ENCODE measurements around the gene CELA2B.
"Not testable (repeated sequence)": the region's sequence is repeated elsewhere in the genome, so short reads cannot be mapped to it uniquely, and the experiment has no call there.

The CELA2B gene

DNA sequence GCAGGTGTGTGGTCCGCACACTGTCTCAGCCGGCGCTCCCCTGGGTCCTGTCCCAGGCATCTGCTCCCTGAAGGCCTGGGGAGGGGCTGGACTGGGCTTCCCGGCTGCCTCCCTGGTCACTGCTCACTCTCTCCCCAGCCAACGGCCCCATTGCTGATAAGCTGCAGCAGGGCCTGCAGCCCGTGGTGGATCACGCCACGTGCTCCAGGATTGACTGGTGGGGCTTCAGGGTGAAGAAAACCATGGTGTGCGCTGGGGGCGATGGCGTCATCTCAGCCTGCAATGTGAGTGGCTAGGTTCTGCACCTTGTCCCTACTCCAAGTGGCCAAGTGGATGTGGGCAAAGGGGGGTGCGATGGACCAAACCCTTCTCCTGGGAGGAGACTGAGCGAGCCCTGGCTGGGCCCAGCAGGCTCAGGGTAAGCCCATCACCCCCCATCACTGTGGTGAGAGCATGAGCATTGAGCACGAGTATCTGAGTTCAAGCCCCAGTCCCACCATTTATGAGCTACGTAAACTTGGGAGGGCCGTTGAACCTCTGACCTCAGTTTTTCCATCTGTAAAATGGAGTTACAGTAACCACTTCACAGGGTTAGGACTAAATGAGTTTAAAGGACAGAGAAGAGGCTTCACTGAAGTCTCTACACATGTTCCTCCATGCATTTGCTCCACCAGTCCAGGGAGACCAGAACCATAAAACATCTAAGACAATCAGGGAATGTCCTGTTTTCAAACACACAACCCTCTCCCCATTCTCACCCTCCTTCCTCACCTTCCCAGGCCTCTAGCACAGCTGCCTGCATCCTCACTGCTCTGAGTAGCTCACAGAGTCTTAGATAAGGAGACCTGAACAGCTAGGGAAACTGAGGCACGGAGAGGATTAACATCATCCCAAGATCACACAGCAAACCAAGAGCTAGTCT is 31.2 kb upstream of the CELA2B start:
- DNase-seq (ENCODE audit: low read depth in 2 of 2, low spot score in 1 of 2): no peak

DNA sequence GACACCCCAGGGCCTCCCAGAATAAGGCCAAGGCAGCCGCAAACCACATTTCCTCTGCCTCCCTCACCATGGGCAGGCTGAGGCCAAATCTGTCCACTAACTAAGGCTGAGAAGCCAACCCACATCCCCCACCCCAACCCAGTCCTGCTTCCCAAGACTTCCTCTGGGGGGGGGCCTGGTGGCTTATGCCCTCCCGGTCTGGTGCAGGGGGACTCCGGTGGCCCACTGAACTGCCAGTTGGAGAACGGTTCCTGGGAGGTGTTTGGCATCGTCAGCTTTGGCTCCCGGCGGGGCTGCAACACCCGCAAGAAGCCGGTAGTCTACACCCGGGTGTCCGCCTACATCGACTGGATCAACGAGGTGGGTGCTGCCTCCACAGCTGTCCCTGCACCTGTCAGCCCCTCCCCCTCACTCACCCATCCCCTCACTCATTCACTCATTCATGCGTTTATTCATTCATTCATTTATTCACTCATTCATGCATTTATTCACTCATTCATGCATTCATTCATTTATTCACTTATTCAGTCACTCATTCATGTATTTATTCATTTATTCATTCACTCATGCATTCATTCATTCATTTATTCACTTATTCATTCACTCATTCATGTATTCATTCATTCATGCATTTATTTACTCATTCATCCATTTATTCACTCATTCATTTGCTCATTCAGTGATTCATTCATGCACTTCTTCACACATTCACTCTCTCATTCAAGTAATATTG is 30.3 kb upstream of the CELA2B start:
- DNase-seq (ENCODE audit: low read depth in 2 of 2, low spot score in 1 of 2): no peak

DNA sequence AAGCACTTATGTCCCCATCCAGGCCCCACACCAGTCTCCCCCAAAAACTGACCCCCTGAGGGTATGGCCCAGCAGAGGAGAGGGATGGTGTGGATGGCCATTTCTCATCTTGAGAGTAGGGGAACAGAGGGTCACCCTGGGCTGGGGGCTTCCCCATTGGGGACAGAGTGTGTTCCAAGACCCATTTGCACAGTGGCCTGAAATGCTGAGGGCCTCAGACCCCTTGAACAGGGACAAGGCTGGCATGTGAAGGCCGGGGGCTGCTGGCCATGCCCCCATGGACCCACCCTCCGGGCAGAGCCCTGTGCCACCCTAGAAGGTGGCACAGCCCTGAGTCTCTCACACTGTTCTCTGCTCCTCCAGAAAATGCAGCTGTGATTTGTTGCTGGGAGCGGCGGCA is 29.7 kb upstream of the CELA2B start:
- no peak for DNase-seq (ENCODE audit: low read depth in 2 of 2, low spot score in 1 of 2)

DNA sequence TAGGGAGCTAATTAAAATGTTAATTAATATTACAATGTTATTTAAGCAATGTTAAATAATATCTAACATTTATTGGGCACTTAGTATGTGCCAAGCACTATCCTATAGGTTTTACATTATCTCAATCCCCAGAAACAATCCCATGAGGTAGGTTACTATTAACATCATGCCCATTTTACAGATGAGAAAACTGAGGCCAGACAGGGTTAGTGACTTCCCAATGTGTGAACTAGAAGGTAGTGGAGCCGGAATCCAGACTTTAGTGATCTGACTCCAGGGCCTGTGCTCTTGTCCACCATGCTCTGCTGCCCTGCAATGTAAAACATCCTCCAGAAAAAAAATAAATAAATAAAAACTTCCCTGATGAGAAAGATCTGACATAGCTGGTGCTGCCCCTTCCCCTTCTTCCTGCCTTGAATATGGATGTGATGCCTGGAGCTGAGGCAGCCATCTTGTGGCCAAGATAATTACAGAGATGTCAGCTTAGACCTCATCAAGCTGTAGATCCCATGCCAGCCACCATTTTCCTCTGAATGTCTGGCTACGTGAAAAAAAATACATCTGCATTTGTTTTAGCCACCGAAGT is 26.9 kb upstream of the CELA2B start:
- no peak for DNase-seq (ENCODE audit: low read depth in 2 of 2, low spot score in 1 of 2)

DNA sequence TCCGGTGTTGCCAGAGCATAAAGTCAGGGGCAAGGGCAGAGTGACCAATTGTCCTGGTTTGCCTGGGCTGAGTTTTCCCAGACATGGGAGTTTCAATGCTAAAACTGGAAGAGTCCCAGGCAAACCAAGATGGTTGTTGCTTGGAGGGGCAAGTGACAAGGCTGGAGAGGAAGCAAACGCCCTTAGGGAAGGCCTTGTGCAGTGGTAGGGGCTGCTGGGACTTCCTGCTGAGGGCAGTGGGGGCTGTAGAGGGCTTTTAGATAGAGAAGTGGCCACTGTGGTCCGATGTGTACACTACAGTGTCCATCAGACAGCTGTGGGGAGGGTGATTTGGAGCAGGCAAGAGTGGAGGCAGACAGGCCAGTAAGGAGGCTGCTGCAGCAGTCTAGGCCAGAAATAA is 26.3 kb upstream of the CELA2B start:
- no peak for DNase-seq (ENCODE audit: low read depth in 2 of 2, low spot score in 1 of 2)

DNA sequence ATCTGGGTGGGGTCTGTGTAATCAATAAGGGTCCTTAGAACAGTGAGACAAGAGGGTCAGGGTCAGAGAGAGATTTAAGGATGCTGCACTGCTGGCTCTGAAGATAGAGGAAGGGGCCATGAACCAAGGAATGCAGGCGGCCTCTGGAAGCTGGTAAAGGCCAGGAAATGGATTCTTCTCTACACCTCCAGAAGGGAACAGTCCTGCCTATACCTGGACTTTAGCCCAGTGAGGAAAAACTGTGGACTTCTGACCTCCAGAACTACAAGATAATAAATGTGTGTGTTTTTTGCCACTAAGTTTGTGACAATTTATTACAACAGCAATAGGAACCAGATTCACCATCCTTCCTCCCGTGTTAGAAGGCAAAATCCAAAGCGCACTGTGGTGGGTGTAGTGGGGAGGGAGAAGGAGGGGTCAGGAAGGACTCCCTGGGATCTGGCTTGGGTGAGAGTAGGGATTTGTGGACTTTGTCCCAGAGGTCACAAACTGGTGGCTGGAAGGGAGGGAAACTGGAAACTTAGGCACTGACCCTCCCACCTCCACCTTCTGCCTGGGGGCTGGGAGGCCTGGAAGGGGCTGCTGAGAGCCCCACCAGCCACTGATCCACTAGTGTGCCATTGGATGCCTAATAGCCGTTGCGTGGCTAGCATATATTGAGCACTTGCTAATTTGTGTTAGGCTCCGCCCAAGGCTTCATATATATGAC is 24.7 kb upstream of the CELA2B start:
- no peak for DNase-seq (ENCODE audit: low read depth in 2 of 2, low spot score in 1 of 2)

DNA sequence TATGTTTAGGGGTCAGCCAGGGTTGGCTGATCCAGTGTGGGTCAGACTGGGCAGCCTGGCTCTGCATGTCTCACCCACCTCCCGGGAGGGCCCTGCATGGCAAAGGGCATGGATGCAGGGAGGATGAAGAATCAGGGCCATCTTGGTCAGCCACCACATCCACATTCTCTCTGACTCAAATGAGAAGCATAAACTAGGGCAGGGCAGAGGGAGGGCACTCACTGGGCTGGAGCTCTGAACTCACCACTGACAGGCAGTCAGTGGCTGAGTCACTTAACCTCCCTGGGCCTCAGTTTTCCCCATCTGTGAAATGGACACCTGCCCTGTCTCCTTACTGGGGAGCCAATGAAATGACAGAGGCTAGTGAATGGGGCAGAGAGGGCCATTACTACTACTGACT is 23.7 kb upstream of the CELA2B start:
- no peak for DNase-seq (ENCODE audit: low read depth in 2 of 2, low spot score in 1 of 2)

DNA sequence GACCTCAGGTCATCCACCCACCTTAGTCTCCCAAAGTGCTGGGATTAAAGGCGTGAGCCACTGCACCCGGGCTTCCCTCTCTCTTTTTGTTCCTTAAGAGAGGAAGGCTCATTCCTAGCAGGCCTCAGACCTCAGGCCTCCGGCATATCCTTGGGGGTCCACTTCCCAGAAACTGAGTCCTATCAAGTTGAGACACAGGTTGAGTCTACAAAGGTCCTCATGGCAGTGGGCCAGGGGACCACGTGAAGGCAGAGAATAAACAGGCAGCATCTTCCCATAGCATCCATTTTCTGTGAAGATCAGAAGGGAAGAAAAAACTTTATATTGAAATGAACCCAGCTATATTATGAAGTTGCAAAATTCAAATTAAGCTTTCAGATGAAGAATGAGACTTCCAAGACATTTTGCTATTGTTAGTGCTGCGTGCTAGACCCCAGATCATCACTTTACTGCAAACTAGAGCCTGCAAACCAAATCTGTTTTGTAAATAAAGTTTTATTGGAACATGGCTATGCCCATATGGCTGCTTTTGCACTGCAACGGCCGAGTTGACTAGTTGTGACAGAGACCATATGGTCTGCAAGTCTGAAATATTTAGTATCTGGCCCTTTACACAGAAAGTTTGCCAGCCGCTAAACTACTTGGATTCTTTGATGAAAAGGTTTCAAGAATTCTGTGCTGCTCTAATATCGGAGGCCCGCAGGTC is 22.9 kb upstream of the CELA2B start:
- DNase-seq (ENCODE audit: low read depth in 2 of 2, low spot score in 1 of 2): no peak

DNA sequence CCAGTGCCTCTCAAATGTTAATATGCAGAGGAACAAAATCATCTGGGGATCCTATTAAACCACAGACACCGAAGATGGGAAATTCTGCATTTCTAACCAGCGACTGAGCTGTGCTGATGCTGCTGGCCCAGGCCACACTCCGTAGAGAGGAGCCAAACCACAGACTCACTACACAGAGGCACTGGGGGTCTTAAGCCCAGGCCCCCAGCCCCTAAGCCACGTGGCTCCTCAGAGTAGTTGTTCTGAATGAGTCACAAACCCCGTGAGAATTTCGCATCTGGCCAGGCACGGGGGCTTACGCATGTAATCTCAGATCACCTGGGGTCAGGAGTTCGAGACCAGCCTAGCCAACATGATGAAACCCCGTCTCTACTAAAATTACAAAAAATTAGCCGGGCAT is 22.2 kb upstream of the CELA2B start:
- DNase-seq (ENCODE audit: low read depth in 2 of 2, low spot score in 1 of 2): no peak

DNA sequence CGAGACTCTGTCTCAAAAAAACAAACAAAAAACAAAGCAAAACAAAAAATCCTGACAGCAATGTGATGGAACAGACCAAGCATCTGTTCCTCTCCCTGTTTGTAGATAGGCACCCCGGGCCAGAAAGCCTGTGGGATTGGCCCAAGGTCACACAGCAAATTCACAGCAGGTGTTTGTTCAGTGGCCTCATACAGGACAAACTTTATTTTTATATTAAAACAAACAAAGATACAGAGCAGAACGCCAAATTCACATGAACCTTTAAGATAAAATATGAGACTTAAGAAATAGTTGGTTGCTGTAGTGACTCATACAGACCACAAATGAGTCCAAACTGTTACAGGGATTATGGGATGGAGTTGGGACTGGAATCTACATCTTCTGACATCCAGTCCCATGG is 21.6 kb upstream of the CELA2B start:
- DNase-seq (ENCODE audit: low read depth in 2 of 2, low spot score in 1 of 2): no peak

DNA sequence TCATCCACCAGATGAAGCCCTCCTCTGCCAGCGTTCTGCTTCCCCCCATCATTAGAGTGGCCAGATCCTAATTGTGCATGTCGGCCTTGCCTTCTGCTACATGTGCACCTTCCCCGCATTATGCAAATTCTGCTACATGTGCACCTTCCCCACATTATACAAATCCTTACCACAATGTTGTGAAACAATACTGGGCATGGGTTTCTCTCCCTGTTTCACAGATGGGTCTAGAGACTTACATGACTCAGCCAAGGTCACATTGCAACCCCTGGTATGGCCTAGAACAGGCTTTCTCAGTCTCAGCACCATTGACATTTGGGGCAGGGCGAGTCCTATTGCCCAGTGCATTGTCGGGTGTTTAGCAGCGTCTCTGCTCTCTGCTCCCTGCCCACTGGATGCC is 20.4 kb upstream of the CELA2B start:
- DNase-seq (ENCODE audit: low read depth in 2 of 2, low spot score in 1 of 2): no peak

DNA sequence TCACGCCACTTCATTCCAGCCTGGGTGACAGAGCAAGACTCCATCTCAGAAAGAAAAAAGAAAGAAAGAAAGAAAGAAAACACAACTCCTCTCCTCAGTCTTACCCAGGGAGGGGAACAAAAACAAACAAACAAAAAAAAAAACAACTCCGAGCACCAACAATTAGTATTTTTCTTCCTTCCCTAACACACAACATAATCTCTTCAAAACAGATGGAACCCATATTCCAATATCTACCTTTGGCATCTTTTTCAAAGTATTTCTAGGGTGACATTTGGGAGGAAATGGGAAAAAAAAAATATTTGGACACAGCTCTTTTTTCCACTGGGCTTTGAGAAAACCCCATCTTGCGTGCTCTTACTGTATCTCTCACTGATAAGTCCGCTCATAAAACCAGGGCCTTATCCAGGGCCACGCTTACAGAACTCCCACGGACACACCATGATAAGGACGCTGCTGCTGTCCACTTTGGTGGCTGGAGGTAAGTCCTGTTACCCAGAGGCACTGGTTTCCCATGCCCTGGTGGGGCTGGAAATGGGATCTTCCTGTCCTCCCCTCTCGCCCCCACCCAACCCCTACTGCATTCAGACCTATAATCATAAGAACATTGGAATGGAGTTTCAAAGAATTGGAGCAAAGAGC is 19.5 kb upstream of the CELA2B start, which contains the start of gene CELA2A:
Gene CELA2A (plus strand): TSS at position 420 of the 642 bp plus-strand sequence. CDS start 22 bp downstream, at position 442.
- no peak for DNase-seq (ENCODE audit: low read depth in 2 of 2, low spot score in 1 of 2)

DNA sequence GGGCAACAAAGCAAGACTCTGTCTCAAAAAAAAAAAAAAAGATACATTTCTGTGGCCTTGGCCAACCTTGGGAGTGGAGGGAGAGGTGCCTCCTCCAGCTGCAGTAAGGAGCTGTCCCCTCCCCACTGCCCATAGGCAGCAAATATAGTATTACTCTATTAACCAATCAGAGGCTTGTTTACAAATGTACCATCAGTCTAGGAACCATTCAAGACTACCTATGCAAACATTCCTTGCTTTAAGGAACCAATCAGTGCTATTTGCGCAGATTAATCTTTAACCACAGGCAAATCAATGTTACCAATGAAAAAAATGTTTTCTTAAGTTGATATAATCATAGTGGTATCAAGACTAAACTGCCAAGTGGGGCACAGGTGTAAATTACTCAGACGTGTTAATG is 18.3 kb upstream of the CELA2B start:
- DNase-seq (ENCODE audit: low read depth in 2 of 2, low spot score in 1 of 2): no peak

DNA sequence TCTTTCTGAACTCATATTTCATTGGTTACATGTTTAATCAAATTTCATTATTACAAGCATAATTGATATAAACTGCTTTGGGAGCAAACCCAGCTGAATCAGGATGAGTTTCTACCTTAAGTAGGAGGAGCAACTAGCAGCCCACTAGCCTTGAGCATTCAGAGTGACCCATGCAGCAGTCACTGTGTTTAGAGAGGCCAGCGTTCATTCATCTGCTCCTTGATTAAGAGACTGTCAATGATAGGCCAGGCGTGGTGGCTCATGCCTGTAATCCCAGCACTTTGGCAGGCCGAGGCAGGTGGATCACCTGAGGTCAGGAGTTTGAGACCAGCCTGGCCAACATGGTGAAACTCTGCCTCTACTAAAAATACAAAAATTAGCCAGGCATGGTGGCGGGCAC is 17.5 kb upstream of the CELA2B start:
- DNase-seq (ENCODE audit: low read depth in 2 of 2, low spot score in 1 of 2): not testable (repeated sequence)

DNA sequence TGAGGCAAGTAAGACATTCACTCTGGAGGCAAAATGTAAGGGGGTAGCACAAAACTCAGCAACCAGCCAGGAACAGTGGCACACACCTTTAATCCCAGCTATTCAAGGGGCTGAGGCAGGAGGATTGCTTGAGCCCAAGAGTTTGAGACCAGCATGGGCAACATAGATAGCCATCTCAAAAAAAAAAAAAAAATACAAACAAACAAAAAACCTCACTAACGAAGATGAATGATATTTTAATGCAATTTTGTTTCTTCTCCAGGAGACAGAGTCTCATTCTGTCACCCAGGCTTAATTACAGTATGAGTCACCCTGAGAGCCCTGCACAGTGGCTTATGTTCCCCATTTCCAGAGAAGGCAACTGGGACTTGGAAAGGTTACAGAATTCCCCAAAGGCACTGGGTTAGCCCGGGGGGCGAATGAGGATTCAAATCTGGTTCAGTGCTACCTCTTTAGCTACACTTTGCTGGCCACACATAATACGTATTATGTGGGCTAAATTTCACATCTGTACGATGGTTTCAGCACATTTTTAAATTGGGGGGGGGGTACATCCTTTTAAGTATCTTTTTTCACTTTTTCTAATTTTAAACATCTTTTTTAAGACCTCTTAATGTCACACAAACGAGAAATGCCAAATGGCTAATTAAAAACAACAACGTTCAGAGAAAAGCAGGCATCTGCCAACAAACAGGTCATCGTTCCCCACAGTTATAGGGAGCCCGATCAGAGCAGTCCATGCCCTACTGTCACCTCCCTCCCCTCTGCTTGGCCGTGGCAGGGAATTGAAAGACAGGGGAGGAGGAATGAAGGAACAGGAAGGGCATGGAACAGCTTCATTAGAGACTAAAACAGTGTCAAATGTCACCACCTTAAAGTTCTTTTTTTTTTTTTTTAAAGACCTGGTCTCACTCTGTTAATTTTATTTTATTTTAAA is 15.9 kb upstream of the CELA2B start:
- DNase-seq (ENCODE audit: low read depth in 2 of 2, low spot score in 1 of 2): no peak

DNA sequence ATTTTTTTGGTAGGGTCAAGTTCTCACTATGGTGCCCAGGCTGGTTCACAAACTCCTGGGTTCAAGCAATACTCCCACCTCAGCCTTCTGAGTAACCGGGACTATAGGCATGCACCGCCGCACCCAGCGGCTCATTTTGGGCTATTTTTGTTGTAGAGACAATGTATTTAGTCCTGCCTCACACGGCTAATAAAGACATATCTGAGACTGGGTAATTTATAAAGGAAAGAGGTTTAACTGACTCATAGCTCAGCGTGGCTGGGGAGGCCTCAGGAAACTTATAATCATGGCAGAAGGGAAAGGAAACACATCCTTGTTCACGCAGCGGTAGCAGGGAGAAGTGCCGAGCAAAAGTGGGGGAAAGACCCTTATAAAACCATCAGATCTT is 15.2 kb upstream of the CELA2B start:
- DNase-seq (ENCODE audit: low read depth in 2 of 2, low spot score in 1 of 2): no peak

DNA sequence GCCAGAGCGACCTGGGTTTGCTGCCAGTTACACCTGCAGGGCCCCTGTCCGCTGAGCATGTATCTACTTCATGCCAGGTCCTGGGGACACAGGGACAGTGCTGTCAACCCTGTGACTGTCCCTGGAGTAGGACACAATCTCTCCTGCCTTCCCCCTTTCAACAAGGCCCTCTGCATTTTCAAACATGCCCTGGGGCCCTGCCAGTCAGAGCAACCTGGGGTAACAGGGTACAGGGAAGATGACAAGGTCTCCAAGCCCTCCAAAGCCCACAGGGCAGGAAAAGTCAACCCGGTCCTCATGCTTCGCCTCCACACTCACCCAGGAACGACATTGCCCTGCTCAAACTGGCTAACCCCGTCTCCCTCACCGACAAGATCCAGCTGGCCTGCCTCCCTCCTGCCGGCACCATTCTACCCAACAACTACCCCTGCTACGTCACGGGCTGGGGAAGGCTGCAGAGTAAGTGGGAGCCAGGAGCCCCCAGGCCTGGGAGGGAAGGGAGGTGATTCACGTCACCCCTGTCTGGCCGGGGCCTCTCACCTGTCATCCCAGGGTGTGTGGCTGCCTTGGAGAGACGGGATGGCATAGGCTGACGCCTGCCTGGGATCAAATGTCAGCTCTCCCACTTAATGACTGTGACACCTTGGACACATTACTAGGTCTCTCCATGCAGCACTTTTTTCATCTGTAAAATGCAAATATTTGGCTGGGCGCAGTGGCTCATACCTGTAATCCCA is 12.7 kb upstream of the CELA2B start:
- not testable (repeated sequence) for DNase-seq (ENCODE audit: low read depth in 2 of 2, low spot score in 1 of 2)

DNA sequence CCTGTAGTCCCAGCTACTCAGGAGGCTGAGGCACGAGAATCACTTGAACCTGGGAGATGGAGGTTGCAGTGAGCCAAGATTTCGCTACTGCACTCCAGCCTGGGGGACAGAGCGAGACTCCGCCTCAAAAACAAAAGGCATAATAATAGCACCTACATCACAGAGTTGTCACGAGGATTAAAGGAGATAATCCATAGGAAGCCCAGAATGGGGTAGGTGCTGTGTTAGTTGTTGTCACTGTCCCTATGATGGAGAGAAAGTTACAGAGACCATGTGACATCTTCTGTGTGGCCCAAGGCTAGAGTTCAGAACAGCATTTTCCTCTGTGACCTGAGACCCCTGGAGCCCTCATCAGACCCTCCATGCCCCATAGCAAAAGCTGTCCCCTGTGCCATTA is 12.0 kb upstream of the CELA2B start:
- not testable (repeated sequence) for DNase-seq (ENCODE audit: low read depth in 2 of 2, low spot score in 1 of 2)
